WTC11 (cell line): ENCODE data around the gene STXBP6. TPM values are rescaled to one million over a fixed set of nuclear protein-coding genes. Genes with fewer than 3 reads are reported as not detected.

Experiments used
- ATAC-seq: fragments of 200-7000 bp; cut with Tn5 transposase; 2 replicates; pipeline ENCODE4 v1.10.0; 2021; ENCODE audit warnings: mild to moderate bottlenecking, moderate library complexity
- CTCF ChIA-PET: fragments of 300-600 bp; sonication (Branson Sonifier 250); formaldehyde crosslinking; loops from one replicate; lab custom pipeline; 2021; ENCODE audit warnings: antibody characterized with exemption; lab: Charles Lee
- POLR2A ChIA-PET: fragments of 350-600 bp; sonication (Branson Sonifier 250); formaldehyde crosslinking; loops from one replicate; lab custom pipeline; 2021; ENCODE audit warnings: antibody characterized with exemption; lab: Charles Lee
- DNase-seq: peaks from one replicate; pipeline ENCODE4 v3.0.0; 2021; ENCODE audit warnings: low spot score
- H3K27ac Mint-ChIP-seq: 2 replicates; pipeline ENCODE4 v1.8.0; 2021; ENCODE audit warnings: mixed read lengths
- H3K27me3 Mint-ChIP-seq: 2 replicates; pipeline ENCODE4 v1.8.0; 2021; ENCODE audit warnings: low read depth, mild to moderate bottlenecking, moderate library complexity, mixed read lengths
- H3K36me3 Mint-ChIP-seq: 2 replicates; pipeline ENCODE4 v1.8.0; 2021; ENCODE audit warnings: mixed read lengths
- H3K4me1 Mint-ChIP-seq: 2 replicates; pipeline ENCODE4 v1.8.0; 2022; ENCODE audit warnings: mixed read lengths
- H3K4me3 Mint-ChIP-seq: 2 replicates; pipeline ENCODE4 v1.8.0; 2021; ENCODE audit warnings: mild to moderate bottlenecking, moderate library complexity, mixed read lengths
- H3K9me3 Mint-ChIP-seq: 2 replicates; pipeline ENCODE4 v1.8.0; 2021; ENCODE audit warnings: mixed read lengths
- ATF1 ChIP-seq: sonication (generic); formaldehyde crosslinking; IDR thresholded peaks from 2 replicates; pipeline ENCODE4 v1.8.1; 2023; ENCODE audit warnings: mild to moderate bottlenecking, moderate library complexity, missing genetic modification reagents
- ELF4 ChIP-seq: sonication (generic); formaldehyde crosslinking; IDR thresholded peaks from 2 replicates; pipeline ENCODE4 v1.8.1; 2022; ENCODE audit warnings: low read depth, mild to moderate bottlenecking, moderate library complexity, missing genetic modification reagents
- GRHL2 ChIP-seq: fragments of 250-450 bp; sonication (Bioruptor Pico); IDR thresholded peaks from 2 replicates; pipeline ENCODE4 v1.8.0; 2022; ENCODE audit warnings: mild to moderate bottlenecking, moderate library complexity; ENCODE audit not compliant: insufficient replicate concordance, severe bottlenecking
- HMGA2 ChIP-seq: fragments of 250-450 bp; sonication (Bioruptor Pico); IDR thresholded peaks from 2 replicates; pipeline ENCODE4 v1.4.0; 2021; ENCODE audit warnings: mild to moderate bottlenecking, moderate library complexity
- JAZF1 ChIP-seq: fragments of 250-450 bp; sonication (Bioruptor Pico); IDR thresholded peaks from 2 replicates; pipeline ENCODE4 v1.9.0; 2021; ENCODE audit warnings: moderate library complexity, mild to moderate bottlenecking, inconsistent platforms
- NFATC4 ChIP-seq: fragments of 250-450 bp; sonication (Bioruptor Pico); IDR thresholded peaks from 2 replicates; pipeline ENCODE4 v1.9.0; 2021; ENCODE audit warnings: mild to moderate bottlenecking
- NR1H2 ChIP-seq: sonication (generic); formaldehyde crosslinking; IDR thresholded peaks from 2 replicates; pipeline ENCODE4 v1.9.0; 2021; ENCODE audit warnings: mild to moderate bottlenecking, moderate library complexity, missing genetic modification reagents
- NR3C1 ChIP-seq: sonication (generic); formaldehyde crosslinking; conservative IDR thresholded peaks from 2 replicates; pipeline ENCODE4 v1.8.1; 2023; ENCODE audit warnings: low read depth, mild to moderate bottlenecking, missing genetic modification reagents
- OVOL2 ChIP-seq: fragments of 250-450 bp; sonication (Bioruptor Pico); IDR thresholded peaks from 2 replicates; pipeline ENCODE4 v1.9.0; 2021; ENCODE audit warnings: mild to moderate bottlenecking, borderline replicate concordance
- RELA ChIP-seq: sonication (generic); formaldehyde crosslinking; IDR thresholded peaks from 2 replicates; pipeline ENCODE4 v1.8.1; 2022; ENCODE audit warnings: missing genetic modification reagents, mild to moderate bottlenecking, borderline replicate concordance
- ZNF121 ChIP-seq: sonication (generic); formaldehyde crosslinking; IDR thresholded peaks from 2 replicates; pipeline ENCODE4 v1.8.0; 2023; ENCODE audit warnings: missing genetic modification reagents
- ZNF416 ChIP-seq: fragments of 250-450 bp; sonication (Bioruptor Pico); IDR thresholded peaks from 2 replicates; pipeline ENCODE4 v1.9.0; 2021; ENCODE audit warnings: mild to moderate bottlenecking, inconsistent platforms
- ZNF671 ChIP-seq: fragments of 250-450 bp; sonication (Bioruptor Pico); IDR thresholded peaks from 2 replicates; pipeline ENCODE4 v1.8.0; 2021; ENCODE audit warnings: mild to moderate bottlenecking
- total RNA-seq: library from RNA; stranded (reverse); gene quantifications from 3 replicates; pipeline ENCODE4 v1.2.3, GENCODE V29; 2021
- TF ChIP-seq, protein P1 (sequence below): fragments of 250-450 bp; sonication (Bioruptor Pico); IDR thresholded peaks from 2 replicates; pipeline ENCODE4 v1.8.0; 2021; ENCODE audit warnings: mild to moderate bottlenecking
- TF ChIP-seq, protein P2 (sequence below): fragments of 250-450 bp; sonication (Bioruptor Pico); IDR thresholded peaks from 2 replicates; pipeline ENCODE4 v1.9.0; 2021; ENCODE audit warnings: moderate library complexity, mild to moderate bottlenecking, inconsistent platforms, borderline replicate concordance
- TF ChIP-seq, protein P3 (sequence below): sonication (generic); formaldehyde crosslinking; IDR thresholded peaks from 2 replicates; pipeline ENCODE4 v1.8.1; 2022; ENCODE audit warnings: low read depth, mild to moderate bottlenecking, moderate library complexity, missing genetic modification reagents, borderline replicate concordance
- TF ChIP-seq, protein P4 (sequence below): sonication (generic); formaldehyde crosslinking; IDR thresholded peaks from 2 replicates; pipeline ENCODE4 v1.8.1; 2023; ENCODE audit warnings: mild to moderate bottlenecking, missing genetic modification reagents, borderline replicate concordance
- TF ChIP-seq, protein P5 (sequence below): fragments of 250-450 bp; sonication (Bioruptor Pico); conservative IDR thresholded peaks from 2 replicates; pipeline ENCODE4 v1.9.0; 2021; ENCODE audit warnings: mild to moderate bottlenecking
- TF ChIP-seq, protein P6 (sequence below): sonication (generic); formaldehyde crosslinking; IDR thresholded peaks from 2 replicates; pipeline ENCODE4 v1.8.0; 2022; ENCODE audit warnings: mild to moderate bottlenecking, missing genetic modification reagents

Gene STXBP6
- total RNA-seq, 1 experiment from 2014 or later, result 4.2 TPM

DNA sequence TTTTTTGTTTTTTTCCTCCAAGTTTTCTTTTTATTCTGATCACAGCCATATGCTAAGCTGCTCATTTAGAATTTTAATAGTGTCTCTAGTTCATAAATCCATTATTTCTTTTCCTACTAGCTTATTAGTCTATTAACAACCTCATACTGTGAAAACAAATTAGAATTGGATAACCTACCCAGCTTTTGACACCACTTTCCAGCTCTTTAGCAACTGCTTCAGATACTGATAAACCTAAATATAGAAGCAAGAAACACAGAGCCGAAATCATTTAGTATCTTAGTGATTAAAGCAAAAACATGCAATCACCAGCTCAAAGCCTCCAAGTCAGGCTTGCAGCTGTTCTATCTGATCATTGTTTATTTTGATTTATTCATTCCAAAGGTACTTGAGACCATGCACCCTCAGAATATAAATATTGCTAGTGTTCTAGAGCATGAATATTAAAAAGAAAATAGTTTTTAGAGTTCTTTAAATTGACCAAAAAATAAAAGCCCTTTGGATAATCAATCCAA is 121.5 kb downstream of the STXBP6 start (continued):
- no peak for TF ChIP-seq RELA (CRISPR knock-in tag)
- TF ChIP-seq, protein P1, sequence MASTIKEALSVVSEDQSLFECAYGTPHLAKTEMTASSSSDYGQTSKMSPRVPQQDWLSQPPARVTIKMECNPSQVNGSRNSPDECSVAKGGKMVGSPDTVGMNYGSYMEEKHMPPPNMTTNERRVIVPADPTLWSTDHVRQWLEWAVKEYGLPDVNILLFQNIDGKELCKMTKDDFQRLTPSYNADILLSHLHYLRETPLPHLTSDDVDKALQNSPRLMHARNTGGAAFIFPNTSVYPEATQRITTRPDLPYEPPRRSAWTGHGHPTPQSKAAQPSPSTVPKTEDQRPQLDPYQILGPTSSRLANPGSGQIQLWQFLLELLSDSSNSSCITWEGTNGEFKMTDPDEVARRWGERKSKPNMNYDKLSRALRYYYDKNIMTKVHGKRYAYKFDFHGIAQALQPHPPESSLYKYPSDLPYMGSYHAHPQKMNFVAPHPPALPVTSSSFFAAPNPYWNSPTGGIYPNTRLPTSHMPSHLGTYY (CRISPR knock-in tag), result no peak
- TF ChIP-seq GRHL2 (CRISPR knock-in tag), result no peak
- no peak for TF ChIP-seq ZNF671 (CRISPR knock-in tag)
- no peak for TF ChIP-seq NR3C1 (CRISPR knock-in tag)
- no peak for TF ChIP-seq ZNF416
- TF ChIP-seq, all 79 proteins: peak for 0

DNA sequence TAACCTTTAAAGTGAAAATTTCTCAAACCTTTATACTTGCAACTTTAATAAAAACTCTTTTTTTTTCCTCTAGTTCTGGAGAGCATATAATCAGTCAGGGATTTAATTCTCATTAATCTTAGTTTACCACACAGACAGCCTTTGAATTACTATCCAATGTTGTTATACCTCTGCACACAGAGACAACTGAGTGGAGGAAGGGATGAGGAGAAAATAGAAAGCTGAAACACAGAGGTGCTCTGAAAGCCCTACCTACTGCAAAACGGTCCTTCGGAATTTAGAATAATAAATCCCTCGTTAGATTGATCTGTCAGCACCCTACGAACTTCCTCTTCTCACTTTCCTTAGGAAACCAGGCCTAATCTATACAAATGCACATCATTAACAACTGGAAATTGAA is 122.1 kb downstream of the STXBP6 start:
- POLR2A ChIA-PET, result no interaction called here
- no peaks in the 10 kb centered on the region for H3K36me3 Mint-ChIP-seq
- TF ChIP-seq ZNF416, result no peak

DNA sequence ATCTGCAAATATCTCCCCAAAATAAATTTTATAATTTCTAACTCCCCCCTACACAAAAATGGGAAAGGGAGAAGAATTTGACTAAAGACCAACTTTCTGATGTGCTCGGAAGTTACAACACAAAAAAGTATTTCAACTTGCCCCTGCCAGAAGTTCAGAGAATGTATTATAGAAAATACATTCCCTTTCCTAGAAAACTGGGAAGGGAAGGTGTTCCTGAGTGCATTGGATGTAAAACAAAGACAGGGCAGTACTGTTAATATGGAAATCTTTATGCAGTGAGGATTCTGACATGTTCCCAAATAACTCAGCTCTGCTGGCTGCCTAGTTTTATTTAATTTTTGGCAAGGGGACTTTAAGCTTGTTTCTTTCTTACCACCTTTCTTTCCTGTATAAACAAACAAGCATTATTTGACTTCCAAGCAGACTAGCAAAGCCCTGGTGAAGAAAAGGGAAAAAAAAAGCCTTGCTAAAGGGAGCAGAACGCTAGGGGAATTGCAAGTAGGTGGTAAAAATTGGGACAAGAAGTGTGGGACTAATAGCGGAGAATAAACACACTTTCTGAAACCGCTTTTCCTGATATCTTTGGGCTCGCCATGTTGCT is 124.1 kb downstream of the STXBP6 start:
- DNase-seq, result no peak
- ATAC-seq, result no peak
- TF ChIP-seq OVOL2 (CRISPR knock-in tag), result no peak
- TF ChIP-seq NFATC4 (CRISPR knock-in tag), result no peak
- no peak for TF ChIP-seq ZNF121 (CRISPR knock-in tag)
- TF ChIP-seq, protein P2, sequence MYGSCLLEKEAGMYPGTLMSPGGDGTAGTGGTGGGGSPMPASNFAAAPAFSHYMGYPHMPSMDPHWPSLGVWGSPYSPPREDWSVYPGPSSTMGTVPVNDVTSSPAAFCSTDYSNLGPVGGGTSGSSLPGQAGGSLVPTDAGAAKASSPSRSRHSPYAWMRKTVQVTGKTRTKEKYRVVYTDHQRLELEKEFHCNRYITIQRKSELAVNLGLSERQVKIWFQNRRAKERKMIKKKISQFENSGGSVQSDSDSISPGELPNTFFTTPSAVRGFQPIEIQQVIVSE (CRISPR knock-in tag), result no peak
- TF ChIP-seq JAZF1, result no peak
- TF ChIP-seq, protein P3, sequence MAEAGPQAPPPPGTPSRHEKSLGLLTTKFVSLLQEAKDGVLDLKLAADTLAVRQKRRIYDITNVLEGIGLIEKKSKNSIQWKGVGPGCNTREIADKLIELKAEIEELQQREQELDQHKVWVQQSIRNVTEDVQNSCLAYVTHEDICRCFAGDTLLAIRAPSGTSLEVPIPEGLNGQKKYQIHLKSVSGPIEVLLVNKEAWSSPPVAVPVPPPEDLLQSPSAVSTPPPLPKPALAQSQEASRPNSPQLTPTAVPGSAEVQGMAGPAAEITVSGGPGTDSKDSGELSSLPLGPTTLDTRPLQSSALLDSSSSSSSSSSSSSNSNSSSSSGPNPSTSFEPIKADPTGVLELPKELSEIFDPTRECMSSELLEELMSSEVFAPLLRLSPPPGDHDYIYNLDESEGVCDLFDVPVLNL (CRISPR knock-in tag), result no peak
- TF ChIP-seq, protein P4, sequence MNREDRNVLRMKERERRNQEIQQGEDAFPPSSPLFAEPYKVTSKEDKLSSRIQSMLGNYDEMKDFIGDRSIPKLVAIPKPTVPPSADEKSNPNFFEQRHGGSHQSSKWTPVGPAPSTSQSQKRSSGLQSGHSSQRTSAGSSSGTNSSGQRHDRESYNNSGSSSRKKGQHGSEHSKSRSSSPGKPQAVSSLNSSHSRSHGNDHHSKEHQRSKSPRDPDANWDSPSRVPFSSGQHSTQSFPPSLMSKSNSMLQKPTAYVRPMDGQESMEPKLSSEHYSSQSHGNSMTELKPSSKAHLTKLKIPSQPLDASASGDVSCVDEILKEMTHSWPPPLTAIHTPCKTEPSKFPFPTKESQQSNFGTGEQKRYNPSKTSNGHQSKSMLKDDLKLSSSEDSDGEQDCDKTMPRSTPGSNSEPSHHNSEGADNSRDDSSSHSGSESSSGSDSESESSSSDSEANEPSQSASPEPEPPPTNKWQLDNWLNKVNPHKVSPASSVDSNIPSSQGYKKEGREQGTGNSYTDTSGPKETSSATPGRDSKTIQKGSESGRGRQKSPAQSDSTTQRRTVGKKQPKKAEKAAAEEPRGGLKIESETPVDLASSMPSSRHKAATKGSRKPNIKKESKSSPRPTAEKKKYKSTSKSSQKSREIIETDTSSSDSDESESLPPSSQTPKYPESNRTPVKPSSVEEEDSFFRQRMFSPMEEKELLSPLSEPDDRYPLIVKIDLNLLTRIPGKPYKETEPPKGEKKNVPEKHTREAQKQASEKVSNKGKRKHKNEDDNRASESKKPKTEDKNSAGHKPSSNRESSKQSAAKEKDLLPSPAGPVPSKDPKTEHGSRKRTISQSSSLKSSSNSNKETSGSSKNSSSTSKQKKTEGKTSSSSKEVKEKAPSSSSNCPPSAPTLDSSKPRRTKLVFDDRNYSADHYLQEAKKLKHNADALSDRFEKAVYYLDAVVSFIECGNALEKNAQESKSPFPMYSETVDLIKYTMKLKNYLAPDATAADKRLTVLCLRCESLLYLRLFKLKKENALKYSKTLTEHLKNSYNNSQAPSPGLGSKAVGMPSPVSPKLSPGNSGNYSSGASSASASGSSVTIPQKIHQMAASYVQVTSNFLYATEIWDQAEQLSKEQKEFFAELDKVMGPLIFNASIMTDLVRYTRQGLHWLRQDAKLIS (CRISPR knock-in tag), result no peak
- TF ChIP-seq, protein P5, sequence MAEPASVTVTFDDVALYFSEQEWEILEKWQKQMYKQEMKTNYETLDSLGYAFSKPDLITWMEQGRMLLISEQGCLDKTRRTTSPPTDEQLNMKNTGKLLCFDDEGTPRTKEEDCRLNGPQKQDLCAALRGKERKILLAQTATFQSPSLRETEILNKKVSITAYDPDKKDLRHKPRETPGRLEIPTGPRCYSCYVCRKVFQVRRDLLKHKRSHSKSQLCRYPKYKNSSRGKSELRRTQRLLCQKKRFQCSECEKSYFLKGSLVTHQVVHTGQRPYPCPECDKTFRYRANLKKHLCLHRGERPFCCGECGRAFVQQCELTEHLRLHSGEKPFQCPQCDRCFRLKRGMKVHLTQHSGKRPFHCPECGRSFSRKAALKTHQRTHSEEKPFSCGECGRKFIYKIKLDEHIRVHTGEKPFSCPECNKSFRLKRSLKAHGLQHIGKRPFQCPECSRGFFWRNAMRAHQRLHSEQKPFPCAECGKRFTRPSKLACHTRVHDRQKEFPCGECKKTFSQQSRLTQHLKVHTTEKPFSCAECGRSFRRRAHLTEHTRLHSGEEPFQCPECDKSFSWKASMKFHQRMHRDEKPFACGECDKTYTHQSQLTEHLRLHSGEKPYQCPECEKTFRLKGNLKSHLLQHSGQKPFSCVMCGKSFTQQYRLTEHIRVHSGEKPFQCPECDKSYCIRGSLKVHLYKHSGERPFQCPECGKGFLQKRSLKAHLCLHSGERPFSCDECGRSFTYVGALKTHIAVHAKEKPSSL (CRISPR knock-in tag), result no peak
- TF ChIP-seq ATF1, result no peak
- TF ChIP-seq NR1H2, result no peak
- TF ChIP-seq, protein P6, sequence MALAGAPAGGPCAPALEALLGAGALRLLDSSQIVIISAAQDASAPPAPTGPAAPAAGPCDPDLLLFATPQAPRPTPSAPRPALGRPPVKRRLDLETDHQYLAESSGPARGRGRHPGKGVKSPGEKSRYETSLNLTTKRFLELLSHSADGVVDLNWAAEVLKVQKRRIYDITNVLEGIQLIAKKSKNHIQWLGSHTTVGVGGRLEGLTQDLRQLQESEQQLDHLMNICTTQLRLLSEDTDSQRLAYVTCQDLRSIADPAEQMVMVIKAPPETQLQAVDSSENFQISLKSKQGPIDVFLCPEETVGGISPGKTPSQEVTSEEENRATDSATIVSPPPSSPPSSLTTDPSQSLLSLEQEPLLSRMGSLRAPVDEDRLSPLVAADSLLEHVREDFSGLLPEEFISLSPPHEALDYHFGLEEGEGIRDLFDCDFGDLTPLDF (CRISPR knock-in tag), result no peak
- TF ChIP-seq ELF4, result no peak
- no peak for TF ChIP-seq HMGA2 (CRISPR knock-in tag)
- no peaks in the 10 kb centered on the region for H3K27me3 Mint-ChIP-seq
- H3K9me3 Mint-ChIP-seq, result no peaks in the 10 kb centered on the region
- H3K36me3 Mint-ChIP-seq, result no peaks in the 10 kb centered on the region
- CTCF ChIA-PET, result no interaction called here
- H3K4me1 Mint-ChIP-seq, result peaks cover 44% of the 10 kb centered on the region
- H3K4me3 Mint-ChIP-seq, result no peak overlapping the region
- H3K27ac Mint-ChIP-seq, result no peak overlapping the region
- POLR2A ChIA-PET, result no interaction called here

More for the DNA sequence above, 122.1 kb downstream of the STXBP6 start:
- CTCF ChIA-PET, result interaction anchor here (1.1 kb wide), 1 partner anchor 26 kb away, joined by 3 read pairs; no protein-coding TSS in a partner anchor
- Mint-ChIP-seq H3K9me3 (no peaks in the 10 kb centered on the region), H3K27me3 (no peaks in the 10 kb centered on the region), H3K4me3 (no peak overlapping the region), H3K4me1 (peaks cover 44% of the 10 kb centered on the region), H3K27ac (no peak overlapping the region)
- DNase-seq, result no peak
- no peak for ATAC-seq
